Fibroblast of skin of left quadriceps (primary cell): ENCODE measurements around the gene TNFAIP6.
"Not testable (repeated sequence)": the region's sequence is repeated elsewhere in the genome, so short reads cannot be mapped to it uniquely, and the experiment has no call there.

Source experiments
- DNase-seq, 2 experiments: peaks; one replicate each; pipeline ENCODE4 v3.0.0-alpha.2; 2013; ENCODE audit warnings: low read depth in 2 of 2

Gene TNFAIP6

GRCh38 chr2:151357359-151357758 lies at the start of gene TNFAIP6:
Gene TNFAIP6, plus strand, starts transcription at chr2:151357592. Its CDS starts 75 bp downstream, at chr2:151357667.
- DNase-seq = peak; percentile 93

GRCh38 chr2:151310313-151310712 lies 47.1 kb upstream of the TNFAIP6 start:
- not testable (repeated sequence) for DNase-seq

GRCh38 chr2:151312440-151312839 lies 45.0 kb upstream of the TNFAIP6 start:
- DNase-seq = not testable (repeated sequence)

- DNase-seq = no peak
Observed at GRCh38 chr2:151315381-151315903, 42.0 kb upstream of the TNFAIP6 start.

- DNase-seq = no peak
Observed at GRCh38 chr2:151325581-151326095, 31.8 kb upstream of the TNFAIP6 start.

GRCh38 chr2:151326554-151326953 lies 30.8 kb upstream of the TNFAIP6 start:
- no peak for DNase-seq

GRCh38 chr2:151329998-151330397 lies 27.4 kb upstream of the TNFAIP6 start:
- no peak for DNase-seq

- DNase-seq = no peak
Observed at GRCh38 chr2:151333083-151333482, 24.3 kb upstream of the TNFAIP6 start.

GRCh38 chr2:151334082-151334815 lies 23.1 kb upstream of the TNFAIP6 start:
- DNase-seq = peak; percentile 85

GRCh38 chr2:151336863-151337371 lies 20.5 kb upstream of the TNFAIP6 start:
- DNase-seq = no peak

GRCh38 chr2:151337643-151338042 lies 19.7 kb upstream of the TNFAIP6 start:
- peak; percentile 39 to 51 for DNase-seq

- no peak for DNase-seq
Observed at GRCh38 chr2:151338115-151338514, 19.3 kb upstream of the TNFAIP6 start.

- DNase-seq = no peak
Observed at GRCh38 chr2:151343073-151343472, 14.3 kb upstream of the TNFAIP6 start.

GRCh38 chr2:151344191-151344590 lies 13.2 kb upstream of the TNFAIP6 start:
- not testable (repeated sequence) for DNase-seq

GRCh38 chr2:151344906-151345305 lies 12.5 kb upstream of the TNFAIP6 start:
- DNase-seq = no peak

GRCh38 chr2:151347294-151347693 lies 10.1 kb upstream of the TNFAIP6 start:
- no peak for DNase-seq

- no peak for DNase-seq
Observed at GRCh38 chr2:151347906-151348305, 9.5 kb upstream of the TNFAIP6 start.

GRCh38 chr2:151350579-151351195 lies 6.7 kb upstream of the TNFAIP6 start:
- DNase-seq = no peak

- no peak for DNase-seq
Observed at GRCh38 chr2:151353995-151354394, 3.4 kb upstream of the TNFAIP6 start.

GRCh38 chr2:151354807-151355206 lies 2.6 kb upstream of the TNFAIP6 start:
- no peak for DNase-seq

GRCh38 chr2:151358166-151358970 lies 976 bp downstream of the TNFAIP6 start:
- no peak for DNase-seq
